Pons (tissue), 1 donor: Measurements from ENCODE around the gene TMEM115.
A peak's percentile ranks its signal among the peaks of the same experiment; 100 is the strongest.

Experiments used
- DNase-seq: peaks from one replicate; pipeline ENCODE4 v3.0.0-alpha.2; 2016; ENCODE audit warnings: low spot score

The TMEM115 gene

GRCh38 chr3:50352781-50353180 lies 6.5 kb downstream of the TMEM115 start:
- no peak for DNase-seq

DNA sequence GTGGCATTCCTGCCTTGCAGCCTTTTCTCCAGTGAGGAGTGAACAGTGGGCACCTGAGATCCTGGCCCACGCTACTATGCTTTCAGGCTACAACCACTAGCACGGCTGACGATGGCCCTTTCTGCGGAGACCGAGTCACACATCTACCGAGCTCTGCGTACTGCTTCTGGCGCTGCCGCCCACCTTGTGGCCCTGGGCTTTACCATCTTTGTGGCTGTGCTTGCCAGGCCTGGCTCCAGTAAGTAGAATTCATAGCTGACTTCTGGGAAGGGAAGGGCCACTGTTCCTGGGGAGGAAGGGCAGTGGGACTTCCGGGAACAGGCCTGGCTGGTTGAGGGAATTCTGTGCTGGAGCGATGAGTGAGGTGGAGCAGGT lies 8.0 kb downstream of the TMEM115 start:
- no peak for DNase-seq

GRCh38 chr3:50350527-50351322 lies 8.6 kb downstream of the TMEM115 start, which contains the start of the genes CYB561D2 and NPRL2:
Gene CYB561D2, plus strand, starts transcription at chr3:50350862. Its CDS starts 572 bp downstream, at chr3:50351434.
Gene NPRL2, minus strand, starts transcription at chr3:50350775. Its CDS starts 123 bp downstream, at chr3:50350652.
- DNase-seq: peak; percentile 97

- no peak for DNase-seq
Observed at GRCh38 chr3:50350213-50350526, 9.2 kb downstream of the TMEM115 start.

DNA sequence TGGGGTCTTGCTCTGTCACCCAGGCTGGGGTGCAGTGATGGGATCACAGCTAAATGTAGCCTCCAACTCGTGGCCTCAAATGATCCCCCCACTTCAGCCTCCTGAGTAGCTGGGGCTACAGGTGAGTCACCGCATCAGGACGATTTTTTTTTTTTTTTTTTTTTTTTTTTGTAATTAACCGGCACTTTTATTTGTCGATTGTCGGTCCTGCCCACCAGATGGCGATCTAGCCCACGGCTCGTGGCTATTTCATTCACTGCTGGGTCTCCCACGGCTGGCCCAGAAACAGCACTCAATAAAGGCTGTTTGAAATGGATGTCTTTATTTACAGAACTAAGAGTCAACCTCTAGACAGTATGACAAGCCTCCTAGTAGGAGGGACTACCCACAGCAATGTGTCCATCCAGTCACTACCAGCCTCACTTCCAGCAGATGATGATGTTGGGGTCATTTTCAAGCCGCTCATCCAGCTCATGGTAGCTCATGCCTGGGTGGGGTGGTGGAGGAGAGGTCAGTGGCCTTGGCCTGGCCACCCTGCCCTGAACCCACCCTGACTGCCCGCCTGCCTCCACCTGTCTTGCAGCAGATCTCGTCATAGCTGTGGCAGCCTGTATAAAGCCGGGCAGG lies 12.0 kb downstream of the TMEM115 start:
- DNase-seq: peak; percentile 66

DNA sequence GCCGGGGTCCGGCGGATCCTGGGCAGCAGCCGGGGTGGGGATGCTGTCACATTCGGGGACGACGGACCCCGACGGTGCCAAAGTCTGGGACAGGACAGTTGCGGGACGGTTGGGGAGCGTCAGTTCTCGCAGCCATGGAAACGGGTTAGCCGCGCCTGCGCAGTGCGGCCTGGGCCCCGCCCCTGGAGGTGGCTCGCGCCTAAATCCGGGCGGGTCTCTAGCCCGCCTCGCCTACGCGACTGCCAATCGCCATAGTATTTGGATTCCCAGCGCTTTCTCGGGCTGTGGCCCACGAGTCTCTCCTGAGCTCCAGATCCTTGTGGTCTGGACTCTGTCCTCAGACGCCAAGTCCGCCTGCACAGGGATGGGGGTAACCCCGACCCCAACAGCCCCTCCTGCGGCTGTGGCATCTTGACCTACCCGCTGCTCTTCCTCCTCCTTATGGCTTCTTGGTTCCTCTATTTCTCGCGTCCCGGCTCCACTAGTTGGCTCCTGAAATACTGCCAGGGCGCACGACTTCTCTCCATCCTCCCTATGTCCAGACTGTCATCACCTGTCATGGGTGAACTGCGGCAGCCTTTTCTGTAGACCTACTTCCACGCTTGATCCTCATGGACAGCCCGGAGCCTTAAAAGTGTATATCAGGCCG lies 13.6 kb downstream of the TMEM115 start, which contains the start of gene ZMYND10:
Gene ZMYND10 (minus strand): TSS at position 147 of the 649 bp plus-strand sequence. CDS start 153 bp downstream, outside the sequence.
- DNase-seq: no peak

DNA sequence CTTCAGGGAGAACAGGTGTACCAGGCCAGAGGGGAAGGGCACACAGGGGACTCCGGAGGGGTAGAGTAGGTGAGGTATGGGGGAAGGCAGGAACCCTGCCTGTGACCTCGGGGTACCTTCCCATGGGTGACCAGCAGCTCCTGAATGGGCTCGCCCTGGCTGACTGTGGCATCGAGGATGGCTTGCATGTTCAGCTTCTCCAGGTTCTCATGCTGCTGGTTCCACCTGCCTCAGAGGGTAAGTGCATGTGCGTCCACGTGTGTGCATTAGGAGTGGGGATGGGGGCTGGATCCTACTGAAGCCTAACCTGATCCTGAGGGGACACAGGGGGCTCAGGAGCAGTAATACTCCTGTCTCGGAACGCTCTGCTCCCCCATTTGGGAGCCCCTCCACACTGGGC lies 14.3 kb downstream of the TMEM115 start:
- no peak for DNase-seq

- DNase-seq: no peak
Observed at GRCh38 chr3:50342813-50343633, 16.3 kb downstream of the TMEM115 start.

GRCh38 chr3:50341996-50342650 lies 17.2 kb downstream of the TMEM115 start:
- no peak for DNase-seq

- no peak for DNase-seq
Observed at GRCh38 chr3:50341537-50341936, 17.8 kb downstream of the TMEM115 start.

- DNase-seq: no peak
Observed at GRCh38 chr3:50340448-50341329, 18.6 kb downstream of the TMEM115 start, which contains the start of gene RASSF1. Gene RASSF1, minus strand, starts transcription at chr3:50340836. Its CDS starts 31 bp downstream, at chr3:50340805.

- no peak for DNase-seq
Observed at GRCh38 chr3:50340147-50340447, 19.2 kb downstream of the TMEM115 start.

GRCh38 chr3:50339485-50340146 lies 19.7 kb downstream of the TMEM115 start:
- no peak for DNase-seq

GRCh38 chr3:50338965-50339364 lies 20.4 kb downstream of the TMEM115 start:
- DNase-seq: peak; percentile 36

GRCh38 chr3:50337175-50337861 lies 22.0 kb downstream of the TMEM115 start:
- peak; percentile 97 for DNase-seq

- DNase-seq: peak; percentile 26
Observed at GRCh38 chr3:50336452-50337174, 22.7 kb downstream of the TMEM115 start.

DNA sequence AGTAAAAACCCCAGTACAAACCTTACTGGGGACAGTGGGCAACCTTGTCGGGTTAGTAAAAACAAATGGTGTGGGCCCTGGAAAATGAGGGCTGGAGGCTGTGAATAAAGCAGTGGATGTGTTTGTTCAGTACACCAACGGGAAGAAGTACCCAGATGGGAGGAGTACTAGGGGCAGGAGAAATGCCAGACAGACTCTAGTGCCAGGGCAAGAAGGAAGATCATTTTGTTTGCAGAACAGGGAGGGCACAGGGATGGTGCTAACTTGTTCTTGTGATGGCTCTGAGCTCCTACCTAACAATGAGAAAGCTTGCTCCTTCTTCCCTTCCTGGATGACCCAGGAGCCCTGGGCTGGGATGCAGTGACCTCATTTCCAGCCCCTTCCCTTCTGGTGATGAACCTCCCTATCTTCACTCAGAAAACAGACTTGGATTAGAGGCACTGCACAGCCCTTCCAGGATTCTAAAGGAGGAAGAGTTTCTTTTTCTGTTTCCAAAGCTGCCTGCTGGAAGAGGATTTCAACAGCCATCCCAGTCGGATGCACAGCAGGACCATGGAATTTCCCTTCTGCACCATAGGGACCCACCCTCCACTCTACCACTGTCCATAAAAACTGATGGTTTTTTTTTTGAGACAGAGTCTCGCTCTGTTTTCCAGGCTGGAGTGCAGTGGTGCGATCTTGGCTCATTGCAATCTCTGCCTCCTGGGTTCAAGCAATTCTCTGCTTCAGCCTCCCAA lies 24.8 kb downstream of the TMEM115 start:
- DNase-seq: no peak

DNA sequence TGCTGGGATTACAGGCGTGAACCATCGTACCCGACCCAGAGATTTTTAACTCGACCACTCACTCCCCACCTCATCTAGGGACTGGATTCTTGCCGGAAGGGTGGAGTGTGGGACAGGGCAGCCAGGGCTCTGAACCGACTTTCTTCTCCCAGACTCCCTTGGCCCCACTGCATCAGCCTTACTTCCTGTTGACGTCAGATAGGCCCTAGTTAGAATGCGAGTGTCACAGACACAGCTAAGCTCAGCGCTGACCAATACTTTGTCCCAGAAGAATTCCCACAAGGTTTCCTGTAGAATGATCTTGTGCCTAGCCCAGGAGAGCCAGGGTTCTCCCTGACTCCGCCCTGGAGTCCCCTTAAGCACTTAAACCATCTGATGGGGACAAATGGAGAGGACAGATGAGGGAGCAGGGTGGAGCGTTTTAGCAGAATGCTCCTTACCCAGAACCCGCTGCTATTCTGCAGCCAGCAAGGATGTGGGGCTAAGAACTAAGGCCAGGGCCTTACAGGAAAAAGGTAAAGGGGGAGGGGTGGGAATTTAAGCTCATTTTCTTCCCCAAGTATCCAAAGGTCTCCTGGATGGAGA lies 25.5 kb downstream of the TMEM115 start:
- no peak for DNase-seq
